ENCODE measurements around the gene PPM1J.

Gene PPM1J

DNA sequence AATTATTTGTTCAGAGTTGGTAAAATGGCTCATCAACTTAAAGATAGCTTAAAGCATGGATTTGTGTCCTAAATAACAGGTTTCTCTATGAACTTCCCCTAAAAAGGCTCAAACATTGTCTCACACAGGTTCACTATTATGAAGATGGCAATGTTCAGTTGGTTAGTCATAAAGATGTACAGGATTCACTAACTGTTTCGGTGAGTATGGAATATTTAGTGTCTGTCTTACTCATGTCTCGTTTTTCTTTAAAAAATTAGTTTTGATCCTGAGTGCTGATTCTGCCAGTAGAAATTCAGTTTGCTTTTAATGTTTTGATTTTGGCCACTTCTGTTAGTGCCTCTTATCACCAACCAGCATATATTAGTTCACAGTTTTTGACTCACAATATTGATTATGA, 48.2 kb downstream of the PPM1J start:
- TF ChIP-seq, protein P1, sequence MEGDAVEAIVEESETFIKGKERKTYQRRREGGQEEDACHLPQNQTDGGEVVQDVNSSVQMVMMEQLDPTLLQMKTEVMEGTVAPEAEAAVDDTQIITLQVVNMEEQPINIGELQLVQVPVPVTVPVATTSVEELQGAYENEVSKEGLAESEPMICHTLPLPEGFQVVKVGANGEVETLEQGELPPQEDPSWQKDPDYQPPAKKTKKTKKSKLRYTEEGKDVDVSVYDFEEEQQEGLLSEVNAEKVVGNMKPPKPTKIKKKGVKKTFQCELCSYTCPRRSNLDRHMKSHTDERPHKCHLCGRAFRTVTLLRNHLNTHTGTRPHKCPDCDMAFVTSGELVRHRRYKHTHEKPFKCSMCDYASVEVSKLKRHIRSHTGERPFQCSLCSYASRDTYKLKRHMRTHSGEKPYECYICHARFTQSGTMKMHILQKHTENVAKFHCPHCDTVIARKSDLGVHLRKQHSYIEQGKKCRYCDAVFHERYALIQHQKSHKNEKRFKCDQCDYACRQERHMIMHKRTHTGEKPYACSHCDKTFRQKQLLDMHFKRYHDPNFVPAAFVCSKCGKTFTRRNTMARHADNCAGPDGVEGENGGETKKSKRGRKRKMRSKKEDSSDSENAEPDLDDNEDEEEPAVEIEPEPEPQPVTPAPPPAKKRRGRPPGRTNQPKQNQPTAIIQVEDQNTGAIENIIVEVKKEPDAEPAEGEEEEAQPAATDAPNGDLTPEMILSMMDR (IDR thresholded peaks at IDR 0.05; ENCODE audit: control insufficient read depth, insufficient read depth, low read depth, low read length, missing control alignments) = no peak
- no peak overlapping the region for H3K4me3 ChIP-seq (ENCODE audit: control insufficient read depth, low read depth, low read length)
- DNase-seq (ENCODE audit: low read depth) = no peak

DNA sequence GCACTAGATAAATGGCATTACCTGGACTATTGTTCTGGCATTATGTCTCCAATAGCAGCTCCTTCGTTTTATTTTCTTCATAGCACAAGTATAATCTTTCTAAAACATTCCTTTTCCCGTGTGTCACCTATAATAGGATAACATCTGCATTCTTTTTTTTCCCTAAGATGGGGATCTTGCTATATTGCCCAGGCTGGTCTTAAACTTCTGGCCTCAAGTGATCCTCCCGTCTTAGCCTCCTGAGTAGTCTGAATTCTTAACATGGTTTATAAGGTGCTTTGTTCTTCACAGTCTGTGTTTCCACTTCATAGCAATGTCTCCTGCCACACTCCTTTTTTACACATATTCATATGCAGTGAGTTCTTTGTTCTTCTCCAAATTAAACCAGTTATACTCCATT, 49.3 kb downstream of the PPM1J start:
- TF ChIP-seq, protein P1 (IDR thresholded peaks at IDR 0.05; ENCODE audit: control insufficient read depth, insufficient read depth, low read depth, low read length, missing control alignments) = no peak
- no peak for DNase-seq (ENCODE audit: low read depth)
- no peak overlapping the region for H3K4me3 ChIP-seq (ENCODE audit: control insufficient read depth, low read depth, low read length)
